ENCODE data around the gene DOHH.

The DOHH gene

DNA sequence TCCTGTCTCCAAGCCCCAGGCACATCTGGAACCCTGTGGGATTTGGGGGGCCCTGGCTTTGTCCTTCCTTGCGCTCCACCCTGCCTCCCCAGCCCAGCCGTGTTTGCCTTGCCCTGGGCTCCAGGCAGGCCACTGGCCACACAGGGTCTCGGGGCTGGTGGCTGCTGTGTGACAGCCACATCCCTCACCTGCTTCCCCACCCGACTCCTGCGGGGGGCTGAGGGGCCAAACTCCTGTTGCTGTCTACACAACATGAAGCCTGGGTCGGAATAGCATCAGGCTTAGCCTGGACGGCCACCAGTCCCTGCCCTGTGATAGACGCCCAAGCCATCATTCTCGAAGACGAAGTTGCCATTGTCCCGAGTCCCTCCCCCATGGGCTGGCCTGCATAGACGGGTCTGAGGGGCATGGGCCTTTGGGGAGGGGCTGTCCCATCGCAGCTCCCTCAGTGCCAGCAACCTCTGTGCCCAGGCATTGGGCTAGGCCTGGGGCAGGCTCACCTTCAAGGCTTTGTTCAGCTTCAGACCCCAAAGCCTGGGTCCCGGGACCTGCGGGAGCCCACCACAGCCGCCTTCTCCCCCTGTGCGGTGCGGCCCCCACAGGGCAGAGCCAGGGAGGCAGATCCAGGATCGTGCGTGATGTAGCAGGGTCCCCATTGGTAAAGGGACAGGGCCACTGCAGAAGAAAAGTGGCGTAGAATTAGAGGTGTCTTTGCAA, 23.0 kb upstream of the DOHH start:
- DNase-seq (ENCODE audit: low read depth): no peak
- TF ChIP-seq, protein P1, sequence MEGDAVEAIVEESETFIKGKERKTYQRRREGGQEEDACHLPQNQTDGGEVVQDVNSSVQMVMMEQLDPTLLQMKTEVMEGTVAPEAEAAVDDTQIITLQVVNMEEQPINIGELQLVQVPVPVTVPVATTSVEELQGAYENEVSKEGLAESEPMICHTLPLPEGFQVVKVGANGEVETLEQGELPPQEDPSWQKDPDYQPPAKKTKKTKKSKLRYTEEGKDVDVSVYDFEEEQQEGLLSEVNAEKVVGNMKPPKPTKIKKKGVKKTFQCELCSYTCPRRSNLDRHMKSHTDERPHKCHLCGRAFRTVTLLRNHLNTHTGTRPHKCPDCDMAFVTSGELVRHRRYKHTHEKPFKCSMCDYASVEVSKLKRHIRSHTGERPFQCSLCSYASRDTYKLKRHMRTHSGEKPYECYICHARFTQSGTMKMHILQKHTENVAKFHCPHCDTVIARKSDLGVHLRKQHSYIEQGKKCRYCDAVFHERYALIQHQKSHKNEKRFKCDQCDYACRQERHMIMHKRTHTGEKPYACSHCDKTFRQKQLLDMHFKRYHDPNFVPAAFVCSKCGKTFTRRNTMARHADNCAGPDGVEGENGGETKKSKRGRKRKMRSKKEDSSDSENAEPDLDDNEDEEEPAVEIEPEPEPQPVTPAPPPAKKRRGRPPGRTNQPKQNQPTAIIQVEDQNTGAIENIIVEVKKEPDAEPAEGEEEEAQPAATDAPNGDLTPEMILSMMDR (conservative IDR thresholded peaks at IDR 0.05; ENCODE audit: low read depth, low read length): no peak
- H3K4me3 ChIP-seq (ENCODE audit: low read length): no peak overlapping the region

DNA sequence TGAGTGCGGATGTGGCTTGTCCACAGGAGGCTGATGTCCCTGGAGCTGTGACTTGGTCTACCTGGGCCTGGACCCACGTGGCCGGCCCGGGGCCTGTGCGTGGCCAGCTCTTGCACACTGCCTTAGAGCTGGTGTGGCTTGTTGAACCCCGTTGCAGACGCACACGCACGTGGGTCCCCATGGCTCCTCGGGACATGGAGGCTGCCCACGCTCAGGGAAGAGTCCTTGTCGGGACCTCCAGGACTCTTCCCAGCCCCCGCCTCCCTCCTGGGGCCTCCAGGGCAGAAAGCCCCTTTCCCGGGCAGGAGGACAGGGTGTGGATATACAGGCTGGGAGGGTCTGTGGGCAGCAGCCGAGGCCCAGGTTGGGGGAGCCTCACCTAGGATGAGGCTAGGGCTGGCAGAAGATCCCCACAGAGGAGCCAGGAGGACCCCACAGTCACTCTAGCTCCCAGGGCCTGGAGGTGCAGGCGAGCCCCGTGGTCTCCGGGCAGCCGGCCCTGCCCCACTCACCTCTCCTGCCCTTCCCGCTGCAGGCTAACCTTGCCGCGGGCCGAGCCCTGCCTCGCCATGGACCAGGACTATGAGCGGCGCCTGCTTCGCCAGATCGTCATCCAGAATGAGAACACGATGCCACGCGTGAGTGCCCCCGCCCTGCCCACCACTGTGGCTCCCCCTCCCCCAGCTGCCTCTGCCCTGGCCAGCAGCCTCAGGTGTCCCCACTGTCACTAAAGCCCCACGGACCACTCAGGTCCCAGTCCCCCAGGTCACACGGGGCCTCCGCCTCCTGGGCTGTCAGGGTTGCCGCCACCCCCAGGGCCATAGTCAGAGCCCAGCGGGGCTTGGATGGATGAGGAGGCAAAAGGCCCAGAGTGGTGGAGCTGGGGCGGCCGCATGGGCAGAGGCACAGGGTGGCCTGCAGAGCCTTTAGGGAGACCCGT, 22.2 kb upstream of the DOHH start:
- no peak for DNase-seq (ENCODE audit: low read depth)
- H3K4me3 ChIP-seq (ENCODE audit: low read length): no peak overlapping the region
- TF ChIP-seq, protein P1 (conservative IDR thresholded peaks at IDR 0.05; ENCODE audit: low read depth, low read length): no peak

DNA sequence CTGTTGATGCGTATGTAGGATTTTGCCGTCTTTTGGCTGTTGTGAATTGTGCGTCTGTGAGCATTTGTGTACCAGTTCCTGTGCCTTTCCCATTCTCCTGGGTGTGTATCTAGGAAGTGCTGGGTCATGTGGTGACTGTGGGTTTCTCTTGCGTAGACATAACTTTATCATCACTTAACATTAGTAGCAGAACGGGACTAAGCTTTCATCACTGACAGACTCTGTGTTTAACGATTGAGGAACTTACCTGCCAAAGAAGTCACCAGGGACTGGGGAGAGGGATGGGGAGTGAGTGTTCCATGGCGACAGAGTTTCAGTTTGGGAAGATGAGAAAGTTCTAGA, 20.6 kb upstream of the DOHH start:
- H3K4me3 ChIP-seq (ENCODE audit: low read length): no peak overlapping the region
- TF ChIP-seq, protein P1 (conservative IDR thresholded peaks at IDR 0.05; ENCODE audit: low read depth, low read length): no peak
- DNase-seq (ENCODE audit: low read depth): no peak

DNA sequence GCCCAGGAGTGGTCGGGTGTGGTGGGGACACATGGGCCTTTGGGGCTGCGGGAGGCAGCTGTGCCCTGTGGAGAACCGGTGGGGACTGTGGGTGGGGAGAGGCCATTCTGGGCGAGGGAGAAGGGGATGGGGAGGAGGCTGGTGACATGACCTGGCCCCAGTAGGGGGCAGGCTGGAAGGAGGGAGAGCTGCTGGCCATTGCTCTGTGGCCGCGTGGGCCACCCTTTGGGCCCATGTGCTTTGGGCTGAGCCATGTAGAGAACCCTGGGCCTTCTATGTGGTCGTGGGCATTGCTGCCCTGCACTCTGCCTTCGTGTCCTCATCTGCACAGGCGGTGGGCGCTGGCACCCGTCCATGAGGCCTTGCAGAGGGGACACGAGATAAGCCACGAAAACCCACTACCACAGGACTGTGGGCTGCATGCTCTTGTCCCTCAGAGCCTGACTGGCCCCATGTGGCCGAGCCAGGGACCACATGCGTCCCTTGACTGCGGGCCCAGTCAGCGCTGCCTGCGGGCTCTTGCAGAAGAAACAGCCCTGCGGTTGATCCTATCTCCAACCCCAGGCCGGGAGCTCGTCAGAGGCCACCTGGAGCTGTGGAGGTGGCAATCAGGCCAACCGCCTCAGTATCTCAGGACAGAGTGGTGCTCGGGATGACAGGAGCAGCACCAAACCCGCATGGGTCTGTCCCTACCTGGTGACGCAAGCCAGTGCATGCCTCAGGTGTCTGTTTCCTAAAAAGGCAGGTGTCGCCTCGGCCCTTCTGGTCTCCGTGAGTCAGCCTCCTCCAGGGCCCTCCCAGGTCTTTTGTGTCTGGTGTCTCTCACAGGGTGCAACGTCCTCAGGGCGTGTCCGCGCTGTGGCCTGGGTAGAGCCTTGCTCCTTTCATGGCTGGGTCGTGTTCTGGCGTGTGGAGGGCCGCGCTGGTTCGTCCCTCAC, 20.0 kb upstream of the DOHH start:
- no peak for DNase-seq (ENCODE audit: low read depth)
- TF ChIP-seq, protein P1 (conservative IDR thresholded peaks at IDR 0.05; ENCODE audit: low read depth, low read length): no peak
- no peak overlapping the region for H3K4me3 ChIP-seq (ENCODE audit: low read length)

DNA sequence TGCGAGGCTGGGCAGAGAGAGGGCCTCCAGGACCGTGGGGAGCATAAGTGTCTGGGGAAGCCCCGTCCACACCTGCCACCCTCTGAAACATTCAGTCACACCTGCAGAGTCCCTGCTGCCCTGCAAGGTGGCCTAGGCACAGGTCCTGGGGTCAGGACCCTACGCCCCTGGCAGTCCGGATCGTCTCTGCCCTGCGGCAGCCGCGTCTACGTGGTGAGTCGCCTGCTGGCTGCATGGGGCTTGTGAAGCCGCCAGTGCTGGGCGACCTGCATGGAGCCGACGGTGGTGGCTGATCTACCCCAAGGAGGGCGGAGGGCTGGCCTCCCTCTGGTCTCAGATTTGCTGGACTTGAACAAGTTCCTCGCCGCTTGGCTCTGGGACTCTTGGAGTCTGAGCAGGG, 18.7 kb upstream of the DOHH start:
- DNase-seq (ENCODE audit: low read depth): no peak
- TF ChIP-seq, protein P1 (conservative IDR thresholded peaks at IDR 0.05; ENCODE audit: low read depth, low read length): no peak

GRCh38 chr19:3518659-3519058, 18.2 kb upstream of the DOHH start:
- no peak overlapping the region for H3K4me3 ChIP-seq (ENCODE audit: low read length)
- no peak for DNase-seq (ENCODE audit: low read depth)
- TF ChIP-seq, protein P1 (conservative IDR thresholded peaks at IDR 0.05; ENCODE audit: low read depth, low read length): no peak

More for the DNA sequence above, 18.7 kb upstream of the DOHH start:
- no peak overlapping the region for H3K4me3 ChIP-seq (ENCODE audit: low read length)

All from retinal pigment epithelial cell (primary cell).